IPS DF 4.7 (cell line): ENCODE data around the gene CACNA1D.

Experiments used
- DNase-seq: peaks from one replicate; pipeline ENCODE4 v3.0.0-alpha.2; 2013; ENCODE audit warnings: low spot score; ENCODE audit errors: extremely low read depth

CACNA1D gene

GRCh38 chr3:53776494-53777101 lies 282.2 kb downstream of the CACNA1D start:
- no peak for DNase-seq

- DNase-seq: no peak
Observed at GRCh38 chr3:53777468-53777867, 283.1 kb downstream of the CACNA1D start.

- DNase-seq: no peak
Observed at GRCh38 chr3:53778153-53778552, 283.7 kb downstream of the CACNA1D start.

GRCh38 chr3:53780171-53780570 lies 285.8 kb downstream of the CACNA1D start:
- no peak for DNase-seq

GRCh38 chr3:53780806-53781205 lies 286.4 kb downstream of the CACNA1D start:
- DNase-seq: no peak

GRCh38 chr3:53787016-53787415 lies 292.6 kb downstream of the CACNA1D start:
- DNase-seq: no peak

- DNase-seq: no peak
Observed at GRCh38 chr3:53788038-53788437, 293.6 kb downstream of the CACNA1D start.

GRCh38 chr3:53789459-53789858 lies 295.0 kb downstream of the CACNA1D start:
- DNase-seq: no peak

- no peak for DNase-seq
Observed at GRCh38 chr3:53790470-53790869, 296.1 kb downstream of the CACNA1D start.

GRCh38 chr3:53791317-53791716 lies 296.9 kb downstream of the CACNA1D start:
- DNase-seq: no peak

GRCh38 chr3:53792866-53793265 lies 298.5 kb downstream of the CACNA1D start:
- DNase-seq: no peak

GRCh38 chr3:53794597-53794996 lies 300.2 kb downstream of the CACNA1D start:
- DNase-seq: no peak

- DNase-seq: no peak
Observed at GRCh38 chr3:53795176-53795575, 300.8 kb downstream of the CACNA1D start.

- no peak for DNase-seq
Observed at GRCh38 chr3:53795789-53796560, 301.6 kb downstream of the CACNA1D start.

GRCh38 chr3:53798144-53798543 lies 303.7 kb downstream of the CACNA1D start:
- no peak for DNase-seq

GRCh38 chr3:53799338-53799865 lies 305.0 kb downstream of the CACNA1D start:
- DNase-seq: no peak

- DNase-seq: no peak
Observed at GRCh38 chr3:53800041-53800906, 305.9 kb downstream of the CACNA1D start.

- no peak for DNase-seq
Observed at GRCh38 chr3:53801319-53801718, 306.9 kb downstream of the CACNA1D start.

GRCh38 chr3:53802256-53802880 lies 308.0 kb downstream of the CACNA1D start:
- no peak for DNase-seq

GRCh38 chr3:53803124-53803815 lies 308.9 kb downstream of the CACNA1D start:
- no peak for DNase-seq
